Gastrocnemius medialis (tissue), 4 donors: ENCODE results near the gene FCRLB. TPM values are rescaled to one million over a fixed set of nuclear protein-coding genes. Genes with fewer than 3 reads are reported as not detected.
"Not testable (repeated sequence)": the region's sequence is repeated elsewhere in the genome, so short reads cannot be mapped to it uniquely, and the experiment has no call there.

ENCODE experiments used
- ATAC-seq, 2 donors: fragments of 150-250 bp; one replicate each; pipeline ENCODE4 v1.9.1; 2016
- DNase-seq, 2 donors: peaks; one replicate each; pipeline ENCODE4 v3.0.0-alpha.2; 2019
- H3K27ac ChIP-seq, 4 donors: fragments of 200-600 bp; sonication (generic); 1 replicate in 1 of 4; 2 replicates in 3 of 4; pipeline ENCODE4 v1.5.1; 2016 to 2018; ENCODE audit warnings: mild to moderate bottlenecking in 2 of 4, moderate library complexity in 1 of 4
- H3K27me3 ChIP-seq, 3 donors: fragments of 200-600 bp; sonication (generic) in 2 of 3; 1 replicate in 1 of 3; 2 replicates in 2 of 3; pipeline versions ENCODE4 v1.5.1 to v1.6.0; 2016 to 2019; ENCODE audit warnings: mild to moderate bottlenecking in 1 of 3, moderate library complexity in 1 of 3
- H3K36me3 ChIP-seq, 2 donors: fragments of 200-600 bp; sonication (generic) in 1 of 2; one replicate each; pipeline ENCODE4 v1.5.1; 2017 to 2018
- H3K4me1 ChIP-seq, 2 donors: fragments of 200-600 bp; sonication (generic) in 1 of 2; one replicate each; pipeline ENCODE4 v1.5.1; 2016 to 2017; ENCODE audit warnings: mild to moderate bottlenecking in 2 of 2
- H3K4me3 ChIP-seq, 4 donors: fragments of 200-600 bp; sonication (generic) in 3 of 4; 1 replicate in 1 of 4; 2 replicates in 3 of 4; pipeline ENCODE4 v1.5.1; 2016 to 2019; ENCODE audit warnings: mild to moderate bottlenecking in 2 of 4
- H3K9me3 ChIP-seq, 3 donors: fragments of 200-600 bp; sonication (generic) in 2 of 3; 1 replicate in 1 of 3; 2 replicates in 2 of 3; pipeline ENCODE4 v1.5.1; 2016 to 2019
- CTCF ChIP-seq, 5 experiments: fragments of 450-650 bp in 3 of 5; fragments of 200-600 bp in 2 of 5; sonication (generic) in 2 of 5; IDR thresholded peaks in 4 of 5; conservative IDR thresholded peaks in 1 of 5; 1 replicate in 4 of 5; 2 replicates in 1 of 5; pipeline ENCODE4 v1.5.1; 2016 to 2019; ENCODE audit warnings: antibody characterized with exemption in 5 of 5, mild to moderate bottlenecking in 3 of 5, moderate library complexity in 3 of 5
- POLR2A ChIP-seq, 2 donors: fragments of 450-650 bp; IDR thresholded peaks; one replicate each; pipeline ENCODE4 v1.6.1; 2017; ENCODE audit warnings: antibody characterized with exemption in 2 of 2, mild to moderate bottlenecking in 2 of 2, moderate library complexity in 2 of 2
- in situ Hi-C, 4 donors: fragments of 200-750 bp; cut with MboI; loops; one replicate each; pipeline versions ENCODE4 v1.15.0 to v1.8.0; 2017; ENCODE audit warnings: low sequenced_read_pairs in 4 of 4
- intact Hi-C: fragments of 100-400 bp; cut with DNase I; formaldehyde crosslinking; loops from one replicate; pipeline ENCODE4 v1.15.1; 2023; ENCODE audit warnings: low total_unique reads
- total RNA-seq, 4 donors: library from RNA; depleted of rRNA; stranded (reverse); fragments of >200 nt; gene quantifications; one replicate each; pipeline versions ENCODE4 v1.1.0 to v1.2.3, GENCODE V29; 2016

Gene FCRLB
- total RNA-seq, 4 donors from 2014 or later: not detected

GRCh38 chr1:161720422-161720821, 922 bp upstream of the FCRLB start:
- Histone ChIP-seq H3K4me1 (peaks cover 0 to under 1% of the 10 kb centered on the region in 2 donors), H3K9me3 (no peaks in the 10 kb centered on the region), H3K27ac (no peak overlapping the region), H3K36me3 (no peaks in the 10 kb centered on the region), H3K4me3 (no peak overlapping the region), H3K27me3 (peaks cover 4 to 18% (median 14%) of the 10 kb centered on the region in 3 donors)
- TF ChIP-seq CTCF (IDR thresholded peaks at IDR 0.05 in 4 of 5, conservative IDR thresholded peaks at IDR 0.05 in 1 of 5): no peak
- no peak for TF ChIP-seq POLR2A (IDR thresholded peaks at IDR 0.05)
- no peak for DNase-seq
- no peak for ATAC-seq
- intact Hi-C loops (no loop called here), in situ Hi-C loops (no loop called here)

GRCh38 chr1:161721738-161722343, 497 bp downstream of the FCRLB start:
- ATAC-seq: no peak
- no peak for TF ChIP-seq POLR2A (IDR thresholded peaks at IDR 0.05)
- TF ChIP-seq CTCF (IDR thresholded peaks at IDR 0.05 in 4 of 5, conservative IDR thresholded peaks at IDR 0.05 in 1 of 5): no peak
- H3K27ac ChIP-seq: no peak overlapping the region
- intact Hi-C loops: no loop called here
- peaks cover 0 to 14% of the 10 kb centered on the region in 2 donors for H3K4me1 ChIP-seq
- no peak for DNase-seq
- H3K27me3 ChIP-seq: peaks cover 4 to 28% (median 16%) of the 10 kb centered on the region in 3 donors
- H3K9me3 ChIP-seq: no peaks in the 10 kb centered on the region
- in situ Hi-C loops: no loop called here
- H3K4me3 ChIP-seq: no peak overlapping the region
- no peaks in the 10 kb centered on the region for H3K36me3 ChIP-seq

GRCh38 chr1:161722406-161722805, 1.1 kb downstream of the FCRLB start:
- no peak overlapping the region for H3K27ac ChIP-seq
- intact Hi-C loops: no loop called here
- H3K27me3 ChIP-seq: peaks cover 7 to 33% (median 16%) of the 10 kb centered on the region in 3 donors
- DNase-seq: no peak
- in situ Hi-C loops: no loop called here
- no peak for TF ChIP-seq CTCF (IDR thresholded peaks at IDR 0.05 in 4 of 5, conservative IDR thresholded peaks at IDR 0.05 in 1 of 5)
- no peak for TF ChIP-seq POLR2A (IDR thresholded peaks at IDR 0.05)
- no peaks in the 10 kb centered on the region for H3K9me3 ChIP-seq
- peaks cover 0 to 14% of the 10 kb centered on the region in 2 donors for H3K4me1 ChIP-seq
- ATAC-seq: no peak
- H3K36me3 ChIP-seq: no peaks in the 10 kb centered on the region
- no peak overlapping the region for H3K4me3 ChIP-seq

- in situ Hi-C loops: no loop called here
Observed at GRCh38 chr1:161723459-161724141, 2.3 kb downstream of the FCRLB start.

GRCh38 chr1:161725258-161725907, 4.0 kb downstream of the FCRLB start:
- H3K9me3 ChIP-seq, intact Hi-C loops, H3K36me3 ChIP-seq, ATAC-seq, DNase-seq: not testable (repeated sequence)
- H3K4me3 ChIP-seq: peak overlapping the region; percentile 71 to 88 (median 77)
- H3K27me3 ChIP-seq: peaks cover 10 to 39% (median 16%) of the 10 kb centered on the region in 3 donors
- in situ Hi-C loops: loop anchor here in 3 of 4 donors (25.0 kb wide), 2 partner anchors 113 to 513 kb away; partner anchors contain the start of genes APOA2 (in 2 of the 3), FCER1G (in 2 of the 3) and NDUFS2 (in 2 of the 3)
- peaks cover 0 to 14% of the 10 kb centered on the region in 2 donors for H3K4me1 ChIP-seq
- H3K27ac ChIP-seq: peak overlapping the region; percentile 58 to 72 (median 69)

More at GRCh38 chr1:161723459-161724141, 2.3 kb downstream of the FCRLB start:
- DNase-seq (no peak), ATAC-seq (no peak)
- Histone ChIP-seq H3K9me3 (no peaks in the 10 kb centered on the region), H3K4me1 (peaks cover 0 to 14% of the 10 kb centered on the region in 2 donors), H3K27ac (no peak overlapping the region), H3K4me3 (no peak overlapping the region), H3K27me3 (peaks cover 10 to 39% (median 16%) of the 10 kb centered on the region in 3 donors), H3K36me3 (no peaks in the 10 kb centered on the region)
- TF ChIP-seq POLR2A (IDR thresholded peaks at IDR 0.05): no peak
- TF ChIP-seq CTCF (IDR thresholded peaks at IDR 0.05 in 4 of 5, conservative IDR thresholded peaks at IDR 0.05 in 1 of 5): no peak
- intact Hi-C loops: no loop called here
